Liver (tissue), 9 donors: ENCODE data around the gene FBN3. TPM values are rescaled to one million over a fixed set of nuclear protein-coding genes. Genes with fewer than 3 reads are reported as not detected.

Experiments
- DNase-seq: peaks from one replicate; pipeline ENCODE4 v3.0.0-alpha.2; 2017; ENCODE audit warnings: low spot score
- H3K27ac ChIP-seq, 2 donors: one replicate each; pipeline ENCODE4 v1.7.0; 2013; ENCODE audit warnings: inconsistent platforms in 2 of 2, low read length in 2 of 2, control low read depth in 1 of 2, low read depth in 1 of 2, mild to moderate bottlenecking in 1 of 2
- H3K27me3 ChIP-seq, 4 donors: one replicate each; pipeline versions ENCODE4 v1.6.1 to v1.7.0; 2013; ENCODE audit warnings: low read length in 3 of 4, inconsistent platforms in 1 of 4, mild to moderate bottlenecking in 1 of 4, moderate library complexity in 1 of 4; ENCODE audit not compliant: control insufficient read depth in 4 of 4, insufficient read depth in 4 of 4
- H3K36me3 ChIP-seq, 4 donors: one replicate each; pipeline versions ENCODE4 v1.6.1 to v1.7.0; 2013; ENCODE audit warnings: low read length in 3 of 4, mild to moderate bottlenecking in 3 of 4, low read depth in 1 of 4, moderate library complexity in 1 of 4; ENCODE audit not compliant: control insufficient read depth in 4 of 4, insufficient read depth in 3 of 4
- H3K4me1 ChIP-seq, 4 donors: one replicate each; pipeline versions ENCODE4 v1.6.1 to v1.7.0; 2013; ENCODE audit warnings: low read length in 3 of 4, mild to moderate bottlenecking in 3 of 4, moderate library complexity in 1 of 4; ENCODE audit not compliant: control insufficient read depth in 4 of 4, insufficient read depth in 4 of 4
- H3K4me3 ChIP-seq, 3 donors: one replicate each; pipeline versions ENCODE4 v1.6.1 to v1.7.0; 2013; ENCODE audit warnings: low read length in 3 of 3, control low read depth in 1 of 3, low read depth in 1 of 3, mild to moderate bottlenecking in 1 of 3
- H3K9ac ChIP-seq, 2 donors: one replicate each; pipeline ENCODE4 v1.7.0; 2013; ENCODE audit warnings: low read length in 2 of 2, mild to moderate bottlenecking in 2 of 2, moderate library complexity in 2 of 2, control low read depth in 1 of 2, low read depth in 1 of 2
- H3K9me3 ChIP-seq, 4 donors: one replicate each; pipeline versions ENCODE4 v1.6.1 to v1.7.0; 2013; ENCODE audit warnings: low read length in 3 of 4; ENCODE audit not compliant: control insufficient read depth in 4 of 4
- EGR1 ChIP-seq, 2 donors: IDR thresholded peaks; 2 replicates each; pipeline ENCODE4 v1.6.1; 2016 to 2018; ENCODE audit warnings: antibody characterized with exemption in 2 of 2, low read depth in 2 of 2
- FOXA1 ChIP-seq: IDR thresholded peaks from 2 replicates; pipeline ENCODE4 v1.6.1; 2016; ENCODE audit warnings: antibody characterized with exemption
- FOXA2 ChIP-seq: IDR thresholded peaks from 2 replicates; pipeline ENCODE4 v1.6.1; 2016; ENCODE audit warnings: antibody characterized with exemption
- GABPA ChIP-seq, 2 donors: IDR thresholded peaks in 1 of 2; conservative IDR thresholded peaks in 1 of 2; 2 replicates each; pipeline ENCODE4 v1.6.1; 2016; ENCODE audit warnings: antibody characterized with exemption in 2 of 2, mild to moderate bottlenecking in 1 of 2, moderate library complexity in 1 of 2
- HNF4A ChIP-seq, 2 donors: conservative IDR thresholded peaks; 2 replicates each; pipeline ENCODE4 v1.6.1; 2016; ENCODE audit warnings: antibody characterized with exemption in 2 of 2, mild to moderate bottlenecking in 2 of 2
- HNF4G ChIP-seq: IDR thresholded peaks from 2 replicates; pipeline ENCODE4 v1.6.1; 2016; ENCODE audit warnings: antibody characterized with exemption
- JUND ChIP-seq, 2 donors: IDR thresholded peaks; 2 replicates each; pipeline ENCODE4 v1.6.1; 2016; ENCODE audit warnings: antibody characterized with exemption in 2 of 2
- NR2F2 ChIP-seq: IDR thresholded peaks from 2 replicates; pipeline ENCODE4 v1.6.1; 2016; ENCODE audit warnings: antibody characterized with exemption
- RAD21 ChIP-seq, 2 donors: IDR thresholded peaks; 2 replicates each; pipeline ENCODE4 v1.6.1; 2016; ENCODE audit warnings: antibody characterized with exemption in 2 of 2, mild to moderate bottlenecking in 2 of 2
- REST ChIP-seq: IDR thresholded peaks from 2 replicates; pipeline ENCODE4 v1.6.1; 2016; ENCODE audit warnings: antibody characterized with exemption, mild to moderate bottlenecking
- RXRA ChIP-seq, 2 donors: IDR thresholded peaks; 2 replicates each; pipeline ENCODE4 v1.6.1; 2017 to 2018; ENCODE audit warnings: antibody characterized with exemption in 2 of 2, mild to moderate bottlenecking in 1 of 2
- SP1 ChIP-seq: IDR thresholded peaks from 2 replicates; pipeline ENCODE4 v1.6.1; 2018; ENCODE audit warnings: antibody characterized with exemption, mild to moderate bottlenecking
- TAF1 ChIP-seq: conservative IDR thresholded peaks from 2 replicates; pipeline ENCODE4 v1.6.1; 2016; ENCODE audit warnings: antibody characterized with exemption, mild to moderate bottlenecking
- YY1 ChIP-seq: IDR thresholded peaks from 2 replicates; pipeline ENCODE4 v1.6.1; 2016; ENCODE audit warnings: antibody characterized with exemption, mild to moderate bottlenecking
- WGBS: extraction: QIAGEN DNeasy Blood & Tissue Kit; methylation state at CpG from one replicate; pipeline ENCODE4 v1.1.7; 2013; 5-methylcytosine and 5-hydroxymethylcytosine counted together
- polyA plus RNA-seq, 2 donors: library from polyadenylated mRNA; stranded (reverse) in 1 of 2; unstranded in 1 of 2; fragments of 200-250 nt in 1 of 2; fragments of >200 nt in 1 of 2; fragmentation: Nextera tagmentation in 1 of 2; extraction: Ambion mirVana in 1 of 2; gene quantifications; one replicate each; pipeline versions ENCODE4 v1.2.1 to v1.2.3, GENCODE V29; 2013 to 2015
- total RNA-seq, 2 donors: library from RNA; depleted of rRNA; stranded (reverse); fragments of >200 nt; gene quantifications; one replicate each; pipeline ENCODE4 v1.2.3, GENCODE V29; 2014
- TF ChIP-seq, protein P1 (sequence below): IDR thresholded peaks from 2 replicates; pipeline ENCODE4 v1.6.1; 2016; ENCODE audit warnings: antibody characterized with exemption
- TF ChIP-seq, protein P2 (sequence below): fragments of 150-350 bp; IDR thresholded peaks from 2 replicates; pipeline ENCODE4 v1.5.1; 2017; ENCODE audit warnings: improper control_type of control experiment, low read depth, low read length; ENCODE audit not compliant: missing input control
- TF ChIP-seq, protein P3 (sequence below): IDR thresholded peaks from 2 replicates; pipeline ENCODE4 v1.6.1; 2016; ENCODE audit warnings: antibody characterized with exemption
- donor health status: healthy.
- donor health status: healthy.
- donor health status: healthy.
- donor health status: healthy.
- donor health status: healthy.

FBN3 gene
- total and polyA plus RNA-seq, 4 donors: under 0.01 to 0.61 (median 0.08) TPM; not detected in 1

DNA sequence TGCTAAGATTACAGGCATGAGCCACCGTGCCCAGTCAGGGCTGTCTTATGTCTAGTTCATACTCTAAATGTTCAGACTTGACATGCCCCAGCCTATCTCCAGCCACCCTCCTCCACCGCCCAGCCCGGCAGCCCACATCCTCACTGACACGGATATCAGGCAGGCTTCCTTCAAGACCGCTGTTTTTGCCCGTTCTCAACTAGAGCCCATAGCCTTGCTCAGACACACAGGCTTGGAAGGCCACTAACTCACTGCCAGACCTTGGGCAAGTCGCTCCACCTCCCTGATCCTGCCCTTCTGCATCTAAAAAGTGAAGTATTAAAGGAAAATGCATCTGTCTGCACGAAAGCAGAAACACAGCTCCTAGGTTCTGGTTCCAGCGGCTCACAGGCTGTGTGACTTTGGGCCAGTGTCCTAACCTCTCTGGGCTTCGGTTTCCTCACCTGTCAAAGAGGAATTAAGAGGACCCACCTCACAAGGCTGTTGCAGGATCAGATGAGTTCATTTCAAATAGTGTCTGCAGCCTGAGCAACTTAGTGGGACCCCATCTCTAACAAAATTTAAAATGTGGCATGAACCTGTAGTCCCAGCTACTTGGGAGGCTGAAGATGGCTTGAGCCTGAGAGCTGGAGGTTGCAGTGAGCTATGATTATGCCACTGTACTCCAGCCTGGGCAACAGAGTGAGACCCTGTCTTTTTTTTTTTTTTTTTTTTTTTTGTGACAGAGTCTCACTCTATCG lies 45.3 kb upstream of the FBN3 start:
- Histone ChIP-seq H3K27me3 (no peaks in the 10 kb centered on the region), H3K4me3 (no peak overlapping the region), H3K27ac (peak overlapping the region; percentile 1 to 22), H3K9ac (no peak overlapping the region), H3K36me3 (no peaks in the 10 kb centered on the region), H3K4me1 (peaks cover 0 to 3% (median 0%) of the 10 kb centered on the region in 4 donors), H3K9me3 (no peaks in the 10 kb centered on the region)
- 63% methylated on average over 11 of the region's 11 CpGs for WGBS
- no peak for DNase-seq
- TF ChIP-seq EGR1 (IDR thresholded peaks at IDR 0.05; ENCODE audit: low read depth in 2 of 2) (no peak), SP1 (no peak), HNF4A (conservative IDR thresholded peaks at IDR 0.05) (no peak), GABPA (IDR thresholded peaks at IDR 0.05 in 1 of 2, conservative IDR thresholded peaks at IDR 0.05 in 1 of 2) (no peak), NR2F2 (no peak), FOXA2 (no peak), RXRA (IDR thresholded peaks at IDR 0.05) (no peak)
- TF ChIP-seq, protein P1, sequence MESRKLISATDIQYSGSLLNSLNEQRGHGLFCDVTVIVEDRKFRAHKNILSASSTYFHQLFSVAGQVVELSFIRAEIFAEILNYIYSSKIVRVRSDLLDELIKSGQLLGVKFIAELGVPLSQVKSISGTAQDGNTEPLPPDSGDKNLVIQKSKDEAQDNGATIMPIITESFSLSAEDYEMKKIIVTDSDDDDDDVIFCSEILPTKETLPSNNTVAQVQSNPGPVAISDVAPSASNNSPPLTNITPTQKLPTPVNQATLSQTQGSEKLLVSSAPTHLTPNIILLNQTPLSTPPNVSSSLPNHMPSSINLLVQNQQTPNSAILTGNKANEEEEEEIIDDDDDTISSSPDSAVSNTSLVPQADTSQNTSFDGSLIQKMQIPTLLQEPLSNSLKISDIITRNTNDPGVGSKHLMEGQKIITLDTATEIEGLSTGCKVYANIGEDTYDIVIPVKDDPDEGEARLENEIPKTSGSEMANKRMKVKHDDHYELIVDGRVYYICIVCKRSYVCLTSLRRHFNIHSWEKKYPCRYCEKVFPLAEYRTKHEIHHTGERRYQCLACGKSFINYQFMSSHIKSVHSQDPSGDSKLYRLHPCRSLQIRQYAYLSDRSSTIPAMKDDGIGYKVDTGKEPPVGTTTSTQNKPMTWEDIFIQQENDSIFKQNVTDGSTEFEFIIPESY: no peak
- TF ChIP-seq, protein P2, sequence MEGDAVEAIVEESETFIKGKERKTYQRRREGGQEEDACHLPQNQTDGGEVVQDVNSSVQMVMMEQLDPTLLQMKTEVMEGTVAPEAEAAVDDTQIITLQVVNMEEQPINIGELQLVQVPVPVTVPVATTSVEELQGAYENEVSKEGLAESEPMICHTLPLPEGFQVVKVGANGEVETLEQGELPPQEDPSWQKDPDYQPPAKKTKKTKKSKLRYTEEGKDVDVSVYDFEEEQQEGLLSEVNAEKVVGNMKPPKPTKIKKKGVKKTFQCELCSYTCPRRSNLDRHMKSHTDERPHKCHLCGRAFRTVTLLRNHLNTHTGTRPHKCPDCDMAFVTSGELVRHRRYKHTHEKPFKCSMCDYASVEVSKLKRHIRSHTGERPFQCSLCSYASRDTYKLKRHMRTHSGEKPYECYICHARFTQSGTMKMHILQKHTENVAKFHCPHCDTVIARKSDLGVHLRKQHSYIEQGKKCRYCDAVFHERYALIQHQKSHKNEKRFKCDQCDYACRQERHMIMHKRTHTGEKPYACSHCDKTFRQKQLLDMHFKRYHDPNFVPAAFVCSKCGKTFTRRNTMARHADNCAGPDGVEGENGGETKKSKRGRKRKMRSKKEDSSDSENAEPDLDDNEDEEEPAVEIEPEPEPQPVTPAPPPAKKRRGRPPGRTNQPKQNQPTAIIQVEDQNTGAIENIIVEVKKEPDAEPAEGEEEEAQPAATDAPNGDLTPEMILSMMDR: no peak

- H3K4me1 ChIP-seq: peaks cover 0 to 3% (median 0%) of the 10 kb centered on the region in 4 donors
- no peak overlapping the region for H3K9ac ChIP-seq
- H3K27me3 ChIP-seq: no peaks in the 10 kb centered on the region
- no peak for DNase-seq
- 81% methylated on average over 7 of the region's 7 CpGs for WGBS
- H3K36me3 ChIP-seq: no peaks in the 10 kb centered on the region
- H3K4me3 ChIP-seq: no peak overlapping the region
- no peaks in the 10 kb centered on the region for H3K9me3 ChIP-seq
- TF ChIP-seq JUND (IDR thresholded peaks at IDR 0.05) (no peak), FOXA2 (no peak), RAD21 (IDR thresholded peaks at IDR 0.05) (no peak), YY1 (no peak), SP1 (no peak), HNF4G (no peak), REST (no peak), NR2F2 (no peak), TAF1 (no peak), FOXA1 (no peak), RXRA (IDR thresholded peaks at IDR 0.05) (no peak), EGR1 (IDR thresholded peaks at IDR 0.05; ENCODE audit: low read depth in 2 of 2) (no peak)
- TF ChIP-seq, protein P3, sequence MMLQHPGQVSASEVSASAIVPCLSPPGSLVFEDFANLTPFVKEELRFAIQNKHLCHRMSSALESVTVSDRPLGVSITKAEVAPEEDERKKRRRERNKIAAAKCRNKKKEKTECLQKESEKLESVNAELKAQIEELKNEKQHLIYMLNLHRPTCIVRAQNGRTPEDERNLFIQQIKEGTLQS: no peak
- TF ChIP-seq, protein P2: no peak
- TF ChIP-seq, protein P1: no peak
- H3K27ac ChIP-seq: no peak overlapping the region
Observed at GRCh38 chr19:8192221-8192820, 42.9 kb upstream of the FBN3 start.
